H1 (cell line): ENCODE measurements around the gene RNF130.

Experiments
- CHD1 ChIP-seq: IDR thresholded peaks from 2 replicates; pipeline ENCODE4 v1.6.1; 2012; ENCODE audit warnings: low read depth, low read length, improper control_type of control experiment
- EP300 ChIP-seq, 2 experiments: IDR thresholded peaks; 1 replicate in 1 of 2; 2 replicates in 1 of 2; pipeline ENCODE4 v1.6.1; 2011 to 2012; ENCODE audit warnings: low read depth in 2 of 2, low read length in 2 of 2, mild to moderate bottlenecking in 2 of 2, borderline replicate concordance in 1 of 2, inconsistent platforms in 1 of 2, moderate library complexity in 1 of 2
- EZH2 ChIP-seq: fragments of 200-600 bp; sonication (generic); IDR thresholded peaks from 2 replicates; pipeline ENCODE4 v1.7.1; 2012; ENCODE audit warnings: low read depth, mild to moderate bottlenecking, moderate library complexity, low read length, inconsistent platforms; ENCODE audit not compliant: severe bottlenecking
- POLR2AphosphoS5 ChIP-seq: IDR thresholded peaks from 2 replicates; pipeline ENCODE4 v1.6.1; 2011; ENCODE audit warnings: low read depth, low read length
- SP1 ChIP-seq: IDR thresholded peaks from 2 replicates; pipeline ENCODE4 v1.6.1; 2011; ENCODE audit warnings: low read depth, low read length
- SUZ12 ChIP-seq: fragments of 200-600 bp; sonication (generic); IDR thresholded peaks from 2 replicates; pipeline ENCODE4 v1.6.1; 2012; ENCODE audit warnings: mild to moderate bottlenecking, inconsistent platforms, low read length, moderate library complexity, mixed read lengths
- TAF1 ChIP-seq: IDR thresholded peaks from 2 replicates; pipeline ENCODE4 v1.6.1; 2011; ENCODE audit warnings: mild to moderate bottlenecking, low read depth, low read length
- TCF12 ChIP-seq: IDR thresholded peaks from 2 replicates; pipeline ENCODE4 v1.6.1; 2011; ENCODE audit warnings: low read depth, mild to moderate bottlenecking, low read length
- TF ChIP-seq, protein P1 (sequence below): IDR thresholded peaks from 2 replicates; pipeline ENCODE4 v1.6.1; 2011; ENCODE audit warnings: low read length, improper control_type of control experiment
- TF ChIP-seq, protein P2 (sequence below), 3 experiments: IDR thresholded peaks; 1 replicate in 2 of 3; 2 replicates in 1 of 3; pipeline versions ENCODE4 v1.5.1 to v1.6.1; 2011; ENCODE audit warnings: low read length in 3 of 3, mild to moderate bottlenecking in 3 of 3, inconsistent platforms in 2 of 3, low read depth in 1 of 3, moderate library complexity in 1 of 3; ENCODE audit not compliant: insufficient read depth in 1 of 3; ENCODE audit errors: control extremely low read depth in 1 of 3

DNA sequence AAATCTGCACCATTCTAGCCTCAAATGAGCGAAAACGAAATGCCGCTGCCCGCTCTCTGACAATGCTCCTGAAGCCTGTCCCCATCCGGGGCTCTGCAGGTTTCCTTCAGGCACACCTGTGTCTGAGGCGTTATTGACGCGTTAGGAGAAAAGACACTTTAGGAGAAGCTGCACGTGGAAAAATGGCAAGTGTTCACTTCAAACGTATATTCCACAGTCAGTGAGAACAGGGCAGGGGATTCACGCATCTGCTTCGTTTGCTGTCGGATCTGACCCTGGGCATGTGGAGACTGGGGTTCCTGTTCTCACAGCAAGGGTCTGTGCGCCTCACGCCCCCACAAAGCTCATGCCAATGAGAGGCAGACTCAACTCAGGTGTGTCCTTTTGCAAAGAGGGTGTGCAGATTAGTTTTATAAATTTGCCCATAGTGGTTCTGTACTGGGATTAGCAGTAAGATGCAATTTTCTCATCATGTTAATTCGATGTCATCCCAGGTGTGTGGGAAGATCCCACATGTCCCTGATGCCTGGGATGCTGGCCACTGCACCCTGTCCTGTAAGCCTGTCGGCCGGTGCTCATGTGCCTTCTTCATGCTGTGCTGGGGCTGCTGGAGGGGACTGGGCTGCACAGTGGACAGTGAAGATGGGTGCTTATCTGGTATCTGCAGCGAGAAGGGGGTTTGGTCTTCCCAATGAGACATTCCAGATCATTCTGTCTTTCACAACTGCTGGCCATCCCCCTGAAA, 152.6 kb downstream of the RNF130 start:
- no peak for TF ChIP-seq EP300 (IDR thresholded peaks at IDR 0.05; ENCODE audit: borderline replicate concordance in 1 of 2, low read depth in 2 of 2, low read length in 2 of 2)
- TF ChIP-seq, protein P1, sequence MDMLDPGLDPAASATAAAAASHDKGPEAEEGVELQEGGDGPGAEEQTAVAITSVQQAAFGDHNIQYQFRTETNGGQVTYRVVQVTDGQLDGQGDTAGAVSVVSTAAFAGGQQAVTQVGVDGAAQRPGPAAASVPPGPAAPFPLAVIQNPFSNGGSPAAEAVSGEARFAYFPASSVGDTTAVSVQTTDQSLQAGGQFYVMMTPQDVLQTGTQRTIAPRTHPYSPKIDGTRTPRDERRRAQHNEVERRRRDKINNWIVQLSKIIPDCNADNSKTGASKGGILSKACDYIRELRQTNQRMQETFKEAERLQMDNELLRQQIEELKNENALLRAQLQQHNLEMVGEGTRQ = no peak
- TF ChIP-seq SP1 = no peak
- TF ChIP-seq, protein P2, sequence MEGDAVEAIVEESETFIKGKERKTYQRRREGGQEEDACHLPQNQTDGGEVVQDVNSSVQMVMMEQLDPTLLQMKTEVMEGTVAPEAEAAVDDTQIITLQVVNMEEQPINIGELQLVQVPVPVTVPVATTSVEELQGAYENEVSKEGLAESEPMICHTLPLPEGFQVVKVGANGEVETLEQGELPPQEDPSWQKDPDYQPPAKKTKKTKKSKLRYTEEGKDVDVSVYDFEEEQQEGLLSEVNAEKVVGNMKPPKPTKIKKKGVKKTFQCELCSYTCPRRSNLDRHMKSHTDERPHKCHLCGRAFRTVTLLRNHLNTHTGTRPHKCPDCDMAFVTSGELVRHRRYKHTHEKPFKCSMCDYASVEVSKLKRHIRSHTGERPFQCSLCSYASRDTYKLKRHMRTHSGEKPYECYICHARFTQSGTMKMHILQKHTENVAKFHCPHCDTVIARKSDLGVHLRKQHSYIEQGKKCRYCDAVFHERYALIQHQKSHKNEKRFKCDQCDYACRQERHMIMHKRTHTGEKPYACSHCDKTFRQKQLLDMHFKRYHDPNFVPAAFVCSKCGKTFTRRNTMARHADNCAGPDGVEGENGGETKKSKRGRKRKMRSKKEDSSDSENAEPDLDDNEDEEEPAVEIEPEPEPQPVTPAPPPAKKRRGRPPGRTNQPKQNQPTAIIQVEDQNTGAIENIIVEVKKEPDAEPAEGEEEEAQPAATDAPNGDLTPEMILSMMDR (IDR thresholded peaks at IDR 0.05; ENCODE audit: control extremely low read depth in 1 of 3, insufficient read depth in 1 of 3, low read depth in 1 of 3, low read length in 3 of 3) = no peak
- no peak for TF ChIP-seq POLR2AphosphoS5
- TF ChIP-seq TCF12 = no peak
- TF ChIP-seq EZH2 = no peak
- TF ChIP-seq TAF1 = no peak
- TF ChIP-seq SUZ12 = no peak
- no peak for TF ChIP-seq CHD1
